Measurements from ENCODE around the gene TRAPPC8.
"Not testable (repeated sequence)": the region's sequence is repeated elsewhere in the genome, so short reads cannot be mapped to it uniquely, and the experiment has no call there.

TRAPPC8 gene

DNA sequence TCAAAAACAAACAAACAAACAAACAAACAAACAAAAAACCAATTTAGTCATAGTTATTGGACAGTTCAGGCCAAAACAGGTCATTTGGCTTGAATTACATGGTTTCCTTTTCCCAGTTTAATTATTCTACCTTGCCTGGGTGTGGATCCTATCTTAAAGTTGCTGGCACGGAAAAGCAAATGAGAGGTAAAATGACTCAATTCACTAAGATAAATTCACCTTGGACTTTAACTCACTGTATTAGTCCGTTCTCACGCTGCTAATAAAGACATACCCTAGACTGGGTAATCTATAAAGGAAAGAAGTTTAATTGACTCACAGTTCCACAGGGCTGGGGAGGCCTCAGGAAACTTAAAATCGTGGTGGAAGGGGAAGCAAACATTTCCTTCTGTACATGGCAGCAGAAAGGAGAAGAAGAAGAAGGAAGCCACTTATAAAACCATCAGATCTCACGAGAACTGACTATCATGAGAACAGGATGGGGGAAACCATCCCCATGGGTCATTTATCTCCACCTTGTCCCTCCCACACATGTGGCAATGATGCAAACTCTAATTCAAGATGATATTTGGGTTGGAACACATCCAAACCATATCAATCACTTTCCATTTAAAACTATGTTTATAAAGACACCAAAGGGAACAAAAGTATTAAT is 22.5 kb upstream of the TRAPPC8 start:
- Histone ChIP-seq H3K4me3 (ENCODE audit: low read depth, low read length) (no peak overlapping the region), H3K27me3 (ENCODE audit: insufficient read depth, low read depth, severe bottlenecking) (no peaks in the 10 kb centered on the region), H3K27ac (no peak overlapping the region), H3K9me3 (ENCODE audit: severe bottlenecking) (no peaks in the 10 kb centered on the region), H3K36me3 (no peaks in the 10 kb centered on the region)
- TF ChIP-seq, protein P1, sequence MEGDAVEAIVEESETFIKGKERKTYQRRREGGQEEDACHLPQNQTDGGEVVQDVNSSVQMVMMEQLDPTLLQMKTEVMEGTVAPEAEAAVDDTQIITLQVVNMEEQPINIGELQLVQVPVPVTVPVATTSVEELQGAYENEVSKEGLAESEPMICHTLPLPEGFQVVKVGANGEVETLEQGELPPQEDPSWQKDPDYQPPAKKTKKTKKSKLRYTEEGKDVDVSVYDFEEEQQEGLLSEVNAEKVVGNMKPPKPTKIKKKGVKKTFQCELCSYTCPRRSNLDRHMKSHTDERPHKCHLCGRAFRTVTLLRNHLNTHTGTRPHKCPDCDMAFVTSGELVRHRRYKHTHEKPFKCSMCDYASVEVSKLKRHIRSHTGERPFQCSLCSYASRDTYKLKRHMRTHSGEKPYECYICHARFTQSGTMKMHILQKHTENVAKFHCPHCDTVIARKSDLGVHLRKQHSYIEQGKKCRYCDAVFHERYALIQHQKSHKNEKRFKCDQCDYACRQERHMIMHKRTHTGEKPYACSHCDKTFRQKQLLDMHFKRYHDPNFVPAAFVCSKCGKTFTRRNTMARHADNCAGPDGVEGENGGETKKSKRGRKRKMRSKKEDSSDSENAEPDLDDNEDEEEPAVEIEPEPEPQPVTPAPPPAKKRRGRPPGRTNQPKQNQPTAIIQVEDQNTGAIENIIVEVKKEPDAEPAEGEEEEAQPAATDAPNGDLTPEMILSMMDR (IDR thresholded peaks at IDR 0.05; ENCODE audit: low read depth, low read length): no peak
- no peak for DNase-seq

DNA sequence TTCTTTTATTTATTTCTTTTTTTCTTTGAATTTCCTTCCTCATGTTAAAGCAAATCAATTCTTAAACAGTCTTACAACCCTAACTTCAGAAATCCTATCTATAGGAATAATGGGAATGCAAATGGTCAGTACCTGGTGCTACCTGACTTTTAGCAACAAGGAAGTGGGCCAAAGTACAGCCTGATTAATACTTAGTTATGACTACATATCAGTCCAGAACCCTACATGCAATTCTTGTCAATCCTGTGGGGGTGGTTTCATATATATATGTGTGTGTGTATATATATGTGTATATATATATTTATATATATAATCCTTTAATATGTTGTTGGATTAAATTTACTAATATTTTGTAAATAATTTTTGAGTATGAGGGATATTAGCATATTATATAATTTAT is 14.8 kb upstream of the TRAPPC8 start:
- no peak for DNase-seq
- TF ChIP-seq, protein P1 (IDR thresholded peaks at IDR 0.05; ENCODE audit: low read depth, low read length): no peak
- Histone ChIP-seq H3K27me3 (ENCODE audit: insufficient read depth, low read depth, severe bottlenecking) (no peaks in the 10 kb centered on the region), H3K36me3 (no peaks in the 10 kb centered on the region), H3K4me3 (ENCODE audit: low read depth, low read length) (no peak overlapping the region), H3K9me3 (ENCODE audit: severe bottlenecking) (no peaks in the 10 kb centered on the region), H3K27ac (no peak overlapping the region)

GRCh38 chr18:31954349-31954748 is 11.4 kb upstream of the TRAPPC8 start:
- peak overlapping the region; percentile 69 for H3K27ac ChIP-seq
- no peaks in the 10 kb centered on the region for H3K36me3 ChIP-seq
- H3K9me3 ChIP-seq (ENCODE audit: severe bottlenecking): no peaks in the 10 kb centered on the region
- TF ChIP-seq, protein P1 (IDR thresholded peaks at IDR 0.05; ENCODE audit: low read depth, low read length): no peak
- H3K4me3 ChIP-seq (ENCODE audit: low read depth, low read length): no peak overlapping the region
- no peak for DNase-seq
- no peaks in the 10 kb centered on the region for H3K27me3 ChIP-seq (ENCODE audit: insufficient read depth, low read depth, severe bottlenecking)

DNA sequence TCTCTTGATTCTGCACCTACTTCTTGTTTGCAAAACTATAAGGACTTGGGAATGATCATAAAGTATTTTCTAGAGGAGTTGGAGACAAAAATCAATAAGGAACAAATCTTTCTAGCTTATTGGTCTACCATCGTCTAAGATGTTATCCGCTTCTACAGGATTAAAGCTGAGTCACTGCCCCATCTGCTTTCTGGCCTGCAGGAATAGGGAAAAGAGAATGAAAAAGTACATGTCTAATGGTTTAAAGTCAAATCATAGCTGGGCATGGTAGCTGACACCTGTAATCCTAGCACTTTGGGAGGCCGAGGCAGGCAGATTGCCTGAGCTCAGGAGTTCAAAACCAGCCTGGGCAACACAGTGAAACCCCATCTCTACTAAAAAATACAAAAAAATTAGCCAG is 10.8 kb upstream of the TRAPPC8 start:
- not testable (repeated sequence) for H3K4me3 ChIP-seq (ENCODE audit: low read depth, low read length); H3K27me3 ChIP-seq (ENCODE audit: insufficient read depth, low read depth, severe bottlenecking); H3K9me3 ChIP-seq (ENCODE audit: severe bottlenecking); H3K36me3 ChIP-seq
- peak overlapping the region; percentile 69 for H3K27ac ChIP-seq
- DNase-seq: peak; percentile 67

GRCh38 chr18:31952223-31952622 is 9.3 kb upstream of the TRAPPC8 start:
- DNase-seq: no peak
- Histone ChIP-seq H3K4me3 (ENCODE audit: low read depth, low read length) (no peak overlapping the region), H3K27me3 (ENCODE audit: insufficient read depth, low read depth, severe bottlenecking) (no peaks in the 10 kb centered on the region), H3K27ac (no peak overlapping the region), H3K36me3 (no peaks in the 10 kb centered on the region), H3K9me3 (ENCODE audit: severe bottlenecking) (no peaks in the 10 kb centered on the region)
- TF ChIP-seq, protein P1 (IDR thresholded peaks at IDR 0.05; ENCODE audit: low read depth, low read length): no peak

DNA sequence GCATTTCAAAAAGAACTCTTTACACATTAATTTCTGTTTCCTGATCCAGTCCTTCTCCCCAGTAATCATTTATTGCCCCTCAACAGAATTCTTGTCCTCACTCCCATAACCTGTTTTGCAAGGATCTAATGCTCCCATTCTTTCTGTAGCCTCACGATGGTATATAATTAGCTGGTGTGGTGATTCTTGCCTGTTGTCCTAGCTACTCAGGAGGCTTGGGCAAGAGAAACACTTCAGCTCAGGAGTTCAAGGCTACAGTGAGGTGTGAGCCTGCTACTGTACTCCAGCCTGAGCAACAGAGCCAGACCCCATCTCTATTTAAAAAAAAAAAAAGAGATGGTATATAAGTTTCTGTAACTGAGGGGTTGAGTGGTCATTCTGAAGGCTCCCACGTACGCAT is 7.7 kb upstream of the TRAPPC8 start:
- no peak for DNase-seq
- no peak overlapping the region for H3K27ac ChIP-seq

DNA sequence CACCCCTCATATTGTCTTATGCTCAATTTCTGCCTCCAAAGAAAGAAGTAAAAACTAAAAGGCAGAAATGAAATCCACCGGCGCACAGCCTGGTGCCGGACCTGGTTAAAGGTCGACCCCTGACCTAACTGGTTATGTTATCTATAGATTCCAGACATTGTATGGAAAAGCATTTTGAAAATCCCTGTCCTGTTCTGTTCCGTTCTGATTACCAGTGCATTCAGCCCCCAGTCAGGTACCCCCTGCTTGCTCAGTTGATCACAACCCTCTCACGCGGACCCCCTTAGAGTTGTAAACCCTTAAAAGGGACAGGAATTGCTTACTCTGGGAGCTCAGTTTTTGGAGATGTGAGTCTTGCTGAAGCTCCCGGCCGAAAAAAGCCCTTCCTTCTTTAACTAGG is 5.4 kb upstream of the TRAPPC8 start:
- H3K36me3 ChIP-seq; DNase-seq; H3K27ac ChIP-seq; H3K9me3 ChIP-seq (ENCODE audit: severe bottlenecking); H3K27me3 ChIP-seq (ENCODE audit: insufficient read depth, low read depth, severe bottlenecking); H3K4me3 ChIP-seq (ENCODE audit: low read depth, low read length): not testable (repeated sequence)

More for the DNA sequence above, 7.7 kb upstream of the TRAPPC8 start:
- no peak overlapping the region for H3K4me3 ChIP-seq (ENCODE audit: low read depth, low read length)
- H3K9me3 ChIP-seq (ENCODE audit: severe bottlenecking): peaks cover 3% of the 10 kb centered on the region
- TF ChIP-seq, protein P1 (IDR thresholded peaks at IDR 0.05; ENCODE audit: low read depth, low read length): no peak
- H3K27me3 ChIP-seq (ENCODE audit: insufficient read depth, low read depth, severe bottlenecking): no peaks in the 10 kb centered on the region
- no peaks in the 10 kb centered on the region for H3K36me3 ChIP-seq
